T-helper 2 cell (primary cell): ENCODE results near the gene C3orf70.

Experiments used
- DNase-seq, 5 experiments: peaks; one replicate each; pipeline versions ENCODE4 v3.0.0 to v3.0.0-alpha.2; 2012 to 2022

C3orf70 gene

DNA sequence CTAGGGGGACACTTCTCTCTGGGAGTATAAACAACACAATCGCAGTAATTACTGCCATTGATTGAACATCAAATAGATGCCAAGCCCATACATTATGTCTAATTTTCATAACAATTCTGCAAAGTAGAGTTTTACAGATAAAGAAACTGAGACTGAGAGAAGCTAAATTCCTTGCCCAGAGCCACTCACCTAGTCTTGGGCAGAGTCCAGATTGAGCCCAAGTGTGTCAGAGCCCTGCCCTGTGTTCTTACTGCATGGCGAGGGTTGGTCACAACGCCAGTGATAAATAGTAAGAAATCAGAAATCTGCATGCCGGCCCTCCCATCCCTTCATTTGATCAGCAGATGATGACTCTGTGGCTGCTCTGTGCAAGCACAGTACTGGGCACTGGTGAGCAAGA, 106.3 kb downstream of the C3orf70 start:
- no peak for DNase-seq

DNA sequence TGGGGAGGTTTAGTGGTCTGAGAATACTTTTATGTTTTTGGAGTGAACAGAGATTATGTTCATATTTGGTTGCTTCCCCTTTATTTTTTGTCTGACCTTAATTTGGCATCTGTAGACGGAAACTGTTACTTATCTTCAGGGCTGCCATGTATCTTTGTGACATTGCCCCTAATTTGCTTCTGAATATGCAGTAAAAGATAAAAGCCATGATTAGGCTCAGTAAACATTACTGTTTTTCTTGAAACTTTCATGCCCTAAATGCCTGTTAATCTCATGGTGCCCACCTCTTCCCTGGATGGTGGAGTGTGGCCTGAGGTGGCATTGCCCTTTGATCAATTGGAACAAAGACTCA, 106.7 kb downstream of the C3orf70 start:
- no peak for DNase-seq

DNA sequence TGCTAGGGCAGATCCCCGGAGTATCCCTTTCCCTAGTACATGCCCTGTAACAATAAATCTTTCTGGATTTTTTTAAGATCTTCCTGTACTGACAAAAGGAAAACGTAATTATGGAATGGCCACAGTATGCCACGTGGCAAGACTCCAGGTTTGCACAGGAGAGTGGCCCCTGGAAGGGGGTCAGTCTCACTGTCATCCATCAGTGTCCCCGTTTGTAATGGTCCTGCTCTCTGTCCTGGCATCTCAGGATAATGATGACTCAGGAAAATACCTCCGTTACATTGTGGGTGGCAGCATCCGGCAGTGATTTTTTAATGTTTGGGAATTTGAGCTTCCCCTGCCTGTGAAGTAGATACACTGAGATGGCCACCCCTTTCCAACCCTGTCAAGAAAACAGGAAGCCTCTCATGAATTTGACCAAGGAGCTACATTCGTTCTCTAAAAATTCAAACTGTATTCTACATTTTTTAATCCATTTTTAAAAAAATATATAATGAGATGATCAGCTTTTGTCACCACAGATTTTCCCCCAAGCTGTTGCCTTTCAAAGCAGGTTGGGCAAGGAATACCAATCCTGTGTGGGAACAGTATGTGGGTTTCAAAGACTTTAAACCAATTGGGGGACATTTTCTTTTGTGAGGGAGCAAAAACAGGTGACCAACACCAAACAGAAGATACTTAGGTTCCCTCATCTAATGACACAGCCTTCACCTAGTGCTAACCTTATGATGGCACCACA, 110.4 kb downstream of the C3orf70 start:
- DNase-seq, result no peak

DNA sequence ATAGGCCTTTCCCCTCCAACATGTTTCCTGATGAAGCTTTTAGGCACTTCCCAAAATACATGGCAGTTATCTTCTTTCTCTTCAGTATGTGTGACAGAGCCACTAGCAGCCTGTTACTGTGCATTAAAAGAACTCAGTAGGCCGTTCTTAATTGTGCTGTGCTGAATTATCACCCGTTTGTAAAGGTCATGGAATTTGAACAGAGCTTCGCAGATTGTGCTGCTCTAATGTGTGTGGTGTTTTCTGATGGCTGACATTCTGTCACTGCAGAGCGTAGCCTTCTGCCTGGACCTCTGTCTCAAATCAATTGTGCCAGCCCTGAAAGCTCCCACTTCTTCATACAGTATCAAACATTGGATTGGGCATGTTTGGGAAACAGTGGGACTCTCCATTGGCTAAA, 111.3 kb downstream of the C3orf70 start:
- DNase-seq, result no peak

DNA sequence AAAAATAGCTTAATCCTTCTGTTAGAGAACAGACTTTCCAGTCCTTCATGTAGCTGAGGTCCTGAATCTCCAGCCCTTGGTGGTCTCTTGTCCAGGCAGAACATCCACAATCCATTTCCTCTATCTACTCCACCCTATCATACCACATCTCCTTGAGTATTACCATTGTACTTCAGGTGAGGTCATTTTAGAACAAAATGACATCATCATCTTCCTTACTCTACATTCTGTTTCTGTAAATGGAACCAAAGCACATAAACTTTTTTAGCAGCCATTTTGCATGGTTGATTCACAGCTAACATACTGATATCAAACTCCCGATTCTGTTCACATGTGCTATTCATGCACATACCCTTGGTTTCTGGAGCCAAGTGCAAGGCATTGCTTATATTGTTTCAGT, 112.4 kb downstream of the C3orf70 start:
- no peak for DNase-seq

DNA sequence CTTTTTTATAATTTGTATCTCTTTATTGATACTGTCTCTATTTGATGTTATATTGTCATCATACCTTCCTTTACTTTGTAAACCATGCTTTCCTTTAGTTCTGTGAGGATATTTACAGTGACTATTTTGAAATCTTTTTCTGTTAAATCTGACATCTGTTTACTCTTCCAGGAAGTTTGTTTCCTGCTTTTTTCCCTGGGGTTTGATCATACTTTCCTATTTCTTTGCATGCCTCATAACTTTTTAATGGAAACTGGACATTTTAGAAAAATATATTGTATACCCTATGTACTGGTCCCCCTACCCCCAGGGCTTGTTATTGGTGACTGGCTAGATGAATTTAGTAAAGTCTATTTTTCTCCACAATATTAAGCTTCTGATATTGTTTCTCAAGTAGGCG, 115.1 kb downstream of the C3orf70 start:
- no peak for DNase-seq

DNA sequence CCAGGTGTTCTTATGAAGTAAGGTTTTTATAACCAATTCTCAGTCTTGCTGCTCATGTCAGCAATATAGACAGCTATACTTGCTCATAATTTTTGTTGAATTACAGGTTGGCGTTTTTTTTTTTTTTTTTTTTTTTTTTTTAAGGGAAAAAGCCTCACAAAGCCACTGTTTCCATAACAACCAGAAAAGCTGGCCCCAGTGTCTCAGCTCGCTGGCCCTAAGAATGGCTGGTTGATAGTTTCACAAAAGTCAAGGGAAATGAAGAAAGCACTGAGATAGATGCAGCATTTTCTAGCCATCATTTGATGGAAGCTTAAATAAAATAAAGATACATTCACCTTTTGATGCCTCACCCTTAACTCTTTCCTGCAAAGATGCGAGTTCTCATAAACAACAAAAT, 121.9 kb downstream of the C3orf70 start:
- no peak for DNase-seq

DNA sequence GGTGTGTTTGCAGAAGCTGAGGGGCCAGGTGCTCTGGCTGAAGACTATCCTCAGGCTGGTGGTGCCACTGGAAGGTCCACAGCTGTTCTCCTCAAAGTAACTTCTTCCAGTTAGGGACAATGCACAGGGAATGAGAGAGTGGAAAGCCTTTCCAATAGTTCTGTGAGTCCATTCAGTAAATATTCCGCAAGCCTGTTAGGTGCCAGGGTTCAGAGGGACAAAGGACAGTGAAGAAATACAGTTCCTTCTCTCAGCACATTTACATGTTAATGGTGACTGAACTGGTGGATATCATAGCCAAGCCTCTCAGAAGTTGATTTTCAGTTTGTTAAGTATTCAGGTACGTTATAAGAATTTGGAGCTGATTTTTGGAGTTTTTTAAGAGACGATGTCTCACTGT, 122.5 kb downstream of the C3orf70 start:
- no peak for DNase-seq

DNA sequence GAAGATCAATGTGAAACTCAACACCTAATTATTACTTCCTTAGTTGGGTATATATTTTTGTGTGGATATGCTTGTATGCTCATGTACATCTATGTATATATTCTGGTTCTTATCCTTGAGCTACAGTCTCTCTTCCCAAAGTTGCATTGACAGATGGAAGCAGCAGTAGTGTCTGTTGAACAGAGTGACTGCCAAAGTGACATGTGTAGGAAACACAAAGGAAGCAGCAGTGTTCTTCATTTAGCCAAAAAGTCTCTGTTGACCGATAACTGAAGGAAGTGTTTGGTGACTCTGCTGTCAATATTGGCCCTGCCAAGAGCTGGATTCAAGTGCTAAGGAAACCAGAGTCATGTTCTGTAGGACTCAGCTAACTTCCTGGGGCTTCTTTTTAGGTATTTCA, 123.8 kb downstream of the C3orf70 start:
- no peak for DNase-seq

DNA sequence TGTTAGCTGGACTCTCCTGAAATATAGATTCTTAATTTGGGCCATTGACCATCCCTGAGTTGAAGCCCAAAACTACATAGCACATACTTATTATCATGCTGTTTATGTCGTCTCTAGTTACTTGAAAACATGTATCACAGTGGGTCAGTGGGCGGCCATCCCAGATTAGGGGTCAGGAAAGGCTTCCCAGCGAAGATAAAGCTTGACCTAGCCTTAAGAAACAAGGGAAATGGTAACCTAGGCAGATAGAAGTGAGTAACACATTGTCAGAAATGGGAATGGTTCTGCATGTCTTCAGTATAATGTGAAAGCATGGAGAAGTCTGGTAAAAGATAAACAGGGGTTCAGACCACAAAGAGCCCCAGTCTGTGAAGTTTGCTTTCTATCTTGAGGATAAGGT, 124.7 kb downstream of the C3orf70 start:
- no peak for DNase-seq
